ENCODE data around the gene SIRT2.
A peak's percentile ranks its signal among the peaks of the same experiment; 100 is the strongest.
"Not testable (repeated sequence)": the region's sequence is repeated elsewhere in the genome, so short reads cannot be mapped to it uniquely, and the experiment has no call there.

SIRT2 gene

DNA sequence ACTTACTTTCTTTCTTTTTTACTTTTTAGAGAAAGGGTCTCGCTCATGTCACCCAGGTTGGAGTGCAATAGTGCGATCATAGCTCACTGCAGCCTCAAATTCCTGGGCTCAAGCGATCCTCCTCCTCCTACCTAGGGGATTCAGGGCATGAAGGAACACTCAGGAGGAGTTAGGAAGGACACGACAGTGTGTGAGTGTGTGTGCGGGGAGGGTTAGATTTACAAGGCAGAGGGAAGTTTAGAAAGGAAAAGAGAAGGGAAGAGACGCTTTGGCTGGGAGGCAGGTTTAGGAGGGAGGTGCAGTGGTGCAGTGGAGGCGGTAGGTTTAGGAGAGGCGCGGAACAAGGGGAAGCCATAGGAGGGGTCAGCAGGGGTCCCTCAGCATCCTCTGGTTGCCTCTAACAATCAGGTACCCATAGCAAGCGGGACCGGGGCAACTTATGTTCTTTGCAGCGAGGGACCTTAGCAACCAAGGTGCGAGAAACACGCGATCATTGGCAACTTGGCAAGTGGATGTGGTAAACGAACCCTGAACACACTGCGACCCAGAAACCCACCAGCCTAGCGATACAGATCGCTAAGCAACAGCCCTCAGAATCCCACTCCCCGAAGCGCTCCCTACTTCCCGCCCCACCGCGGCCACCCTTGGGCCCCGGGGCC is 501 bp downstream of the SIRT2 start:
- DNase-seq (ENCODE audit: low spot score), result peak; percentile 38

GRCh38 chr19:38894968-38895367 is 4.5 kb downstream of the SIRT2 start:
- no peak for DNase-seq (ENCODE audit: low spot score)

- DNase-seq (ENCODE audit: low spot score), result no peak
Measured at GRCh38 chr19:38893341-38893771, 6.1 kb downstream of the SIRT2 start.

GRCh38 chr19:38892841-38893240 is 6.6 kb downstream of the SIRT2 start:
- DNase-seq (ENCODE audit: low spot score), result no peak

- DNase-seq (ENCODE audit: low spot score), result no peak
Measured at GRCh38 chr19:38891771-38892170, 7.6 kb downstream of the SIRT2 start.

DNA sequence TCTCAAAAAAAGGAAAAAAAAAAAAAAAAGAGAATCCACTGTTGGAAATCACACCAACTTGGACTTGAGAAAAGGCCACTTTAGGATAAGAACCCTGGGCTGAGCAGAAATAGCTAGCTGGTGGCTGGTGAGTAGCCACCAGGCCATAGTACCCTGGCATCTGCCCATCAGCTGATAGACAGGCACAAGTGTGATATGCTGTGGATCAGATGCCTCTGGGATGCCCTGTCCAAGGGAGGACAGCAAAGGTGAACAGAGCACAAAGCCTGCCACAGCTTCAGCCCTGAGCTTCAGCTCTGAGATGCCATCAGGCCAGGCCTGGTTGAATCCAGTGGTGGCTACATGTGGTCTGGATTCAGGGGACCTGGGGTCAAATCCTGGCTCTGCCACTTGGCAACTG is 8.7 kb downstream of the SIRT2 start:
- no peak for DNase-seq (ENCODE audit: low spot score)

DNA sequence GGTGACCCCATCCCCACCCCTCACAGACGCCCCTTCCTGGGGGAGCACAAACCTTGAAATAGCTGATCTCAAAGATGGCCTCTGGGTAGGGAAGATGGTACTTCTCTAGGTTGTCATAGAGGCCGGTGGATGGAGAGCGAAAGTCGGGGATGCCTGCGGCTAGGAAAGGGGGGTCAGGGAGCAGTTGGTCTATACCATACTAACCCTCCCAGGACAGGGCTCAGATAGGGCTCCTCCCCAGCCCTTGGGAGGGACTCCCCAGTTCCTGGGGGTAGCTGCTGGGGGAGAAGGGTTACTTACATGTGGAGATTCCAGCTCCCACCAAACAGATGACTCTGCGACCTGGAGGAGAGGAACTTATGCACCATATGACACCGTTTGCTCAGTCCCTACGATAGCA is 9.6 kb downstream of the SIRT2 start:
- no peak for DNase-seq (ENCODE audit: low spot score)

GRCh38 chr19:38888876-38889275 is 10.5 kb downstream of the SIRT2 start:
- DNase-seq (ENCODE audit: low spot score), result no peak

DNA sequence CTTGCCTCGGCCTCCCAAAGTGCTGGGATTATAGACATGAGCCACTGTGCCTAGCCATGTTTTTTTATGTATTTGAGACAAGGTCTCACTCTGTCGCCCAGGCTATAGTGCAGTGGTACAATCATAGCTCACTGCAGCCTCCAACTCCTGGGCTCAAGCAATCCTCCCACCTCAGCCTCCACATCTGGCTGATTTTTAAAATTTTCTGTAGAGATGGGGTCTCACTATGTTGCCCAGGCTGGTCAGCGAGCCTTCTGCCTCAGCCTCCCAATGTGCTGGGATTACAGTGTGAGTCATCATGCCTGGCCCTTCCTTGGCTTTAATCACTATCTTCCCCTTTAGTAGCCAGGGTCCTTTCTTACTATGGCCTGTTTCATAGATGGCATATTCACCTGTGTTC is 14.7 kb downstream of the SIRT2 start:
- not testable (repeated sequence) for DNase-seq (ENCODE audit: low spot score)

GRCh38 chr19:38883286-38883685 is 16.1 kb downstream of the SIRT2 start:
- DNase-seq (ENCODE audit: low spot score), result no peak

DNA sequence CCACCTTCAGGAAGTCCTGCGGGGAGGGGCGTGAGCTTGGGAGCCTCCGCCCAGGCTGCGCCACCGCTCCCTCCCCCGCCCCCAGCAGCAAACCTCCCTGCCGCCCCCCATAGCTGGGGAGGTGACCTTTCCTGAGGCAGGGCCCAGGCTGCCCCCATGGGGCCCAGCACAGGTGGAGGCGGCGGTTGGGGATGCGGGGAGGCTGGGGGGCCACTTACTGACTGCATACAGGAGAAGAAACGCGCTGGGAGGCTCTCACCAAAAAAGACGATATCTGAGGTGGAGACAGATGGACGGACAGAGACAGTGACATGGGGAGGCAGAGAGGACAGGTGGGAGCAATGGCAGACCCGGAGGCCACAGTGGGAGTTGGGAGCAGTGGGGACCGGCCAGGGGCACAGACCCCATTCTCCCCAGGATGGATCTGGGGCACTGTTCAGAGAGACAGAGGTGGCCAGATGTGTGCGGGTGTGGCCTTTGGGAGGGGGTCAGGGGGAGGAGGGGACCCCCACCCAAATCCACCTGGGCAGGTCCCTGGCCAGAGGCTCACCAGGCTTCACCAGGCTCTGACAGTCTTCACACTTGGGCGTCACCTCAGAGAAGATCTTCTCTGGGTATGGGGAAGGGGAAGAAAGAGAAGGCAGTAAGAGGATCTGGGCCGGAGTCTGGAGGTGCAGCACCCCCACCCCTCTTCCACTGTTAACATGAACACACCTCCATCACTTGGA is 18.4 kb downstream of the SIRT2 start:
- DNase-seq (ENCODE audit: low spot score), result no peak

DNA sequence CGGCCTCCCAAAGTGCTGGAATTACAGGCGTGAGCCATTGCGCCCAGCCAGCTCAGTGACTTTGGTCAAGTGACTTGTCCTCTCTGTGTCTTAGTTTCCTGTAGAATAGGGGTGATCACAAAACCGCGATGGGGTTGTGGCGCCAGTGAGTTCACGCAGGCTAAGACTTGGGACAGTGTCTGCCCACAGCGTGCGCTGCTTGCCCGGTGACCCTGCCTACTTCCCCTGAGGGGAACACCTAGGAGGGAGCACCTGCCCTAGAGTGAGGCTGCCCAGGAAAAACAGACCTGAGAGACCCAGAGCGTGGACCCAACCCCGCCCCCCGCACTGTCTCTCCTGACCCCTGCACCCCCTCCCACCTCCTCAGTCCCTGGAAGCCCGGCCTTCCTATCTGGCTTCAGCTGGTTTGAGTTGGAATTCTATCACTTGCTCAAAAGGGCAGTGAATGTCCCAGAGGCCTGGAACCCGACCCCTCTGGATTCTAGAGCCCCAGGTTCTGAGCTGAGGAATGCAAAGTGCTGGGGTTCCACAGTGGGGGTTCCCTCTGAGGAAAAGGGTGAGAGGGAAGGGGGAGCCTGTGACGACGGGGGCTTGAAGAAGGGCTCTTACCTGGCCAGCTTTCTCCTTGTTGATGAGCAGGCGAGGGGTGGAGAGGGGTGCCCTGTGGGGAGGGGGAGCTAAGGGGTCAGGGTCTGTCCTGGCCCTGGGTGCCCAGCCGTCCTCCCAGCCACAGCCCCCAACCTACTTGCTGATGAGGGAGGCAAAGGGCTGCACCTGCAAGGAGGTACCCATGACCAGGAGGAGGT is 19.1 kb downstream of the SIRT2 start:
- DNase-seq (ENCODE audit: low spot score), result no peak

- peak; percentile 31 for DNase-seq (ENCODE audit: low spot score)
Measured at GRCh38 chr19:38879400-38879751, 20.0 kb downstream of the SIRT2 start.

DNA sequence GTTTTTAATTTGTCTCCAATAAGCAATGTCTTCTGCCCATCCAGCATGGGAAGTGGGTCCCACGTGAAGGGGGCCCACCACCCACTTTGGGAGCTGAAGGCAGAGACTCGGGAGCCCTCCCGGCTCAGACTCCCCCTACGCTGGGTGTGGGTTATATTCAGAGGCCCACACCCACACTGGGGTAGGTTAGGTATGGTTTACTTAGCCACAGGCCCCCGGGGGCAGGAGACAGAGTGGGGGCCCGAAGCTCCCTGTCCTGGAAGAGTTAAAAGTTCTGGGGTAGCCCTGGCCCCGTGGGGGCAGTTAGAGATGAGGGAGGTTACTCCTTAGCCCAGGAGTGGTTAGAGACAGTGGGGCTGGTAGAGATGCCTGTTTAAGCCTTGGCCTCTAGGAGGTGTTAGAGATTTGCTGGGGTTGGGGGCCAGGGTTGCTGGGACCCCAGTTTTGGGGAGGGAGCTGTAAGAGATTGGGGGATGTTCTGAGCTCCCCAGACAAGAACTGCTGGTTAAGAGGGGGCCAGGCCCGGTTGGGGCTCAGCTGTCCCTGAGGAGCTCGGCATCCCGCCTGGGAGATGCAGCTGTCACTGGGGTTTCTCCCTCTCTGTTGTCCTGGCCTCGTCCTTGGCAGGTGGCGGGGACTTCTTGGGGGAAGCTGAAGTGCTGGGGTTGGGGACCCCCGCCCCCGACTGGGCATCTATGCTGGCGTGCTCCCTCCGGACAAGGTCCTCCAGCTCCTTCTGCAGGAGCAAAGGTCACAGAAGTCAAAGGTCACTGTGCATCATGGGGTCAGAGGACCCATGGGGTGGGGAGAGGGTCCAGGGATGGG is 20.6 kb downstream of the SIRT2 start:
- peak; percentile 24 for DNase-seq (ENCODE audit: low spot score)

GRCh38 chr19:38877781-38878574 is 21.4 kb downstream of the SIRT2 start, which contains the start of gene RINL:
RINL (minus strand) TSS chr19:38878275; CDS start chr19:38876742, 1,533 bp downstream.
- peak; percentile 29 for DNase-seq (ENCODE audit: low spot score)

- no peak for DNase-seq (ENCODE audit: low spot score)
Measured at GRCh38 chr19:38875656-38876395, 23.6 kb downstream of the SIRT2 start.

DNA sequence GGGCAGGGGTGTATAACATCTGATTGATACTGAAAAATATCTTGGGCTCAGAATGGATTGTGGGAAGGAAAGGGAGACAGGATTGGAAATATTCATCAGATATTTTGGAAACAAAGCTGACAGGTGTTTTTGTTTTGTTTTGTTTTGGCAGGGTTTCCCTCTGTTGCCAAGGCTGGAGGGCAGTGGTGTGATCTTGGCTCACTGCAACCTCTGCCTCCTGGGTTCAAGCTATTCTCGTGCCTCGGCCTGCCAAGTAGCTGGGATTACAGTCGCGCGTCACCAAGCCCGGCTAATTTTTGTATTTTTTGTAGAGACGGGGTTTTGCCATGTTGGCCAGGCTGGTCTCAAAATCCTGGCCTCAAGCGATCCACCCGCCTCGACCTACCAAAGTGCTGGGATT is 26.0 kb downstream of the SIRT2 start:
- not testable (repeated sequence) for DNase-seq (ENCODE audit: low spot score)

- DNase-seq (ENCODE audit: low spot score), result peak; percentile 26
Measured at GRCh38 chr19:38870612-38871011, 28.8 kb downstream of the SIRT2 start.

DNA sequence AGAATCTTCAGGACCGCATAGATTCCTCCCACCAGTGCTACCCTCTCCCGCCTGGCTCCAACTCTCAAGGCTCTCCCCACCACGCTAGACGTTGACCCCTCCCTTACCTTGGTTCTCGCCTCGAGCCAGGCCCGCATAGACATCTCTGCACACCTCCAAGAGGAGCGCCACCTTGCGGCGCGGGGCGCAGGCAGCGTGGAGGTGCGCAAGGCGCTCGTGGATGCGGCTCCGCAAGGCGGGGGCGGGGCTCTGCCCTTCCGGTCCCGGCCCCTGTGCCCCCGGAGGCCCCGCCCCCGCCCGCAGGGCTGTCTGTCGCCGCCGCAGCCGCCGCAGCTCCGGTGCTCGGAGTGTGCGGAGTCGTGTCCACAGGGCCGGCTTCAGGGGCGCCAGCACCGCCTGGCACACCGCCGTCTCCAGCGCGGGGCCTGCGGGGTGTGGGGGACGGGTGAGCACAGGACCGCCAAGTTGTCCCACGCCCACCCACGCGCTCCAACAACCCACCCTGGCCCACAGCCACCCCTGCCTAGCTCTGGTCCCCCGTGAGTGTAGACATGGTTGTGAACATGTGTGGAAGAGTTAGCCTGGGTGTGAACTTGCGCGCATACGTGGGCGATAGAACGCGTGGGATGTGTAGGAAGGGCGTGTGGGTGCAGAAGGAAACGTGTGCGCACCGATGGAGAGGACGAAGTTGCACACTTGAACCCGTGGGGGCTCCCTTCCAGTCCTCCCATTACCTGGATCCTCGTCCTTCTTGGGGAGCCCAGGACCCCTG is 29.4 kb downstream of the SIRT2 start:
- peak; percentile 92 for DNase-seq (ENCODE audit: low spot score)

Measured in D341Med (cell line).